Sigmoid colon (tissue), 7 donors: Measurements from ENCODE around the gene CEP70. TPM values are rescaled to one million over a fixed set of nuclear protein-coding genes. Genes with fewer than 3 reads are reported as not detected.

Experiments used
- DNase-seq: peaks from one replicate; pipeline ENCODE4 v3.0.0-alpha.2; 2019
- H3K27ac ChIP-seq, 4 donors: fragments of 200-600 bp; sonication (generic); one replicate each; pipeline ENCODE4 v1.5.1; 2016 to 2019; ENCODE audit warnings: mild to moderate bottlenecking in 1 of 4
- H3K27me3 ChIP-seq, 3 donors: fragments of 200-600 bp; sonication (generic); one replicate each; pipeline ENCODE4 v1.5.1; 2019; ENCODE audit warnings: mild to moderate bottlenecking in 1 of 3
- H3K36me3 ChIP-seq, 4 donors: fragments of 200-600 bp; sonication (generic); one replicate each; pipeline ENCODE4 v1.5.1; 2016 to 2019
- H3K4me1 ChIP-seq, 4 donors: fragments of 200-600 bp; sonication (generic); one replicate each; pipeline ENCODE4 v1.5.1; 2017 to 2019
- H3K4me3 ChIP-seq, 4 donors: fragments of 200-600 bp; sonication (generic); one replicate each; pipeline ENCODE4 v1.5.1; 2017 to 2019; ENCODE audit warnings: mild to moderate bottlenecking in 2 of 4, moderate library complexity in 1 of 4
- H3K9me3 ChIP-seq, 4 donors: fragments of 200-600 bp in 3 of 4; sonication (generic) in 3 of 4; one replicate each; pipeline versions ENCODE4 v1.5.1 to v1.6.1; 2013 to 2019
- CTCF ChIP-seq, 4 experiments: fragments of 450-650 bp in 3 of 4; fragments of 200-600 bp in 1 of 4; IDR thresholded peaks; one replicate each; pipeline ENCODE4 v1.5.1; 2016 to 2019; ENCODE audit warnings: antibody characterized with exemption in 4 of 4, mild to moderate bottlenecking in 3 of 4, moderate library complexity in 2 of 4
- EP300 ChIP-seq, 4 donors: sonication (generic); formaldehyde crosslinking; IDR thresholded peaks; one replicate each; pipeline ENCODE4 v1.6.1; 2017; ENCODE audit warnings: antibody characterized with exemption in 4 of 4
- POLR2A ChIP-seq, 2 donors: fragments of 450-650 bp; IDR thresholded peaks; one replicate each; pipeline ENCODE4 v1.6.1; 2016; ENCODE audit warnings: antibody characterized with exemption in 2 of 2, mild to moderate bottlenecking in 2 of 2, moderate library complexity in 2 of 2
- POLR2AphosphoS5 ChIP-seq, 4 donors: sonication (generic); formaldehyde crosslinking; IDR thresholded peaks; one replicate each; pipeline ENCODE4 v1.6.1; 2017; ENCODE audit warnings: antibody characterized with exemption in 4 of 4
- WGBS, 2 donors: extraction: QIAGEN DNeasy Blood & Tissue Kit; methylation state at CpG; one replicate each; pipeline ENCODE4 v1.1.7; 2013; 5-methylcytosine and 5-hydroxymethylcytosine counted together
- intact Hi-C: fragments of 100-400 bp; cut with DNase I; formaldehyde crosslinking; loops from one replicate; pipeline ENCODE4 v1.15.1; 2023
- polyA plus RNA-seq, 3 donors: library from polyadenylated mRNA; stranded (reverse); fragments of 200-250 nt; gene quantifications; one replicate each; pipeline ENCODE4 v1.2.3, GENCODE V29; 2013
- total RNA-seq, 4 donors: library from RNA; depleted of rRNA; stranded (reverse); fragments of >200 nt; gene quantifications; one replicate each; pipeline ENCODE4 v1.1.0, GENCODE V29; 2016
- donor health status: healthy with polysubstance abuse.
- donor health status: Bipolar disorder and iron deficiency.
- donor health status: healthy.

The CEP70 gene
- total and polyA plus RNA-seq, 7 donors, result 12.0 to 77.2 (median 42.6) TPM

DNA sequence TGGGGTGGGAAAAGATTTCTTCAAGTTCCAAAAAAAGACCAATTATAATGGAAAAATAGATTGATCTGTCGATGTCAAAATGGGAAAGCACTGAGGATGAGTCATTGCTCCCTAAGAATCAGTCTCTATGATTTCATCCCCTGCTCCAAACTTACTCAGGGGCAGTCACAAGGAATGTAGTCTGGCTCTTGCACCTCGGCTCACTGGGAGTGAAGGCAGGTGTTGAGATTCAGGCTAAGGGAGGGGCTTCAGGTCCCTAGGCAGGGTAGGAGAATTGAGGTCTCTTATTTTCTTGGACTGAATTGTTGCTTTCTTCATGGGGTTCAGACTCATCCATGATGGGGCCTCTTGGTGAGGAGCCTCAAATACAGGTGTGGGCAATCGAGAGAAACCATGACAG lies 145.4 kb downstream of the CEP70 start:
- TF ChIP-seq EP300 (IDR thresholded peaks at IDR 0.05) (no peak), POLR2AphosphoS5 (IDR thresholded peaks at IDR 0.05) (no peak), POLR2A (IDR thresholded peaks at IDR 0.05) (no peak), CTCF (IDR thresholded peaks at IDR 0.05) (no peak)
- no peak for DNase-seq
- Histone ChIP-seq H3K36me3 (no peaks in the 10 kb centered on the region), H3K27ac (no peak overlapping the region), H3K9me3 (no peaks in the 10 kb centered on the region), H3K27me3 (no peaks in the 10 kb centered on the region), H3K4me1 (peaks cover 0 to 11% (median 6%) of the 10 kb centered on the region in 4 donors), H3K4me3 (no peak overlapping the region)
- WGBS, 2 donors, result 75 to 93% methylated on average over 3 of the region's 3 CpGs
- intact Hi-C loops, result no loop called here

DNA sequence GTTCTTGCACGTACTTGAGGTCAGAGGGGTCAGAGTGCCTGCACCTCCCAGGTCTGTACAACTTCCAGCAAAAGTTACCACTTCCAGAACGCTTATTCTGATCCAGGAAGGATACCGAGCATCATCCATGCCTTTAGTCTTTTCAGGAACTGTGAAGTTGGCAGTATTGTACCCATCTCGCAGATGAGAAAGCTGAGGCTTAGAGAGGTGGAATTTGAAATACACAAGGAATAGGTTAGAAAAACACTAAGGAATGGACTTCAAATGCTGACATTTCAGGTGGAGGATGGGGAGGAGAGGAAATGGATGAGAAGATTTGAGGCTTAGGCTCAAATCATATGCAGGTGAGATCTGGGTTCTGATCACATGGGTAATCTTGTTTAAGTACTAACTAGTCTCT lies 148.4 kb downstream of the CEP70 start:
- no peak for DNase-seq

GRCh38 chr3:138445236-138445635 lies 148.8 kb downstream of the CEP70 start:
- no peak for DNase-seq
- intact Hi-C loops, result no loop called here
- 88 to 89% methylated on average over 7 of the region's 7 CpGs for WGBS, 2 donors
- Histone ChIP-seq H3K36me3 (no peaks in the 10 kb centered on the region), H3K4me3 (no peak overlapping the region), H3K9me3 (no peaks in the 10 kb centered on the region), H3K4me1 (peaks cover 0 to 45% (median 40%) of the 10 kb centered on the region in 4 donors), H3K27ac (no peak overlapping the region), H3K27me3 (no peaks in the 10 kb centered on the region)
- TF ChIP-seq POLR2AphosphoS5 (IDR thresholded peaks at IDR 0.05), result no peak
- no peak for TF ChIP-seq CTCF (IDR thresholded peaks at IDR 0.05)
- no peak for TF ChIP-seq EP300 (IDR thresholded peaks at IDR 0.05)
- no peak for TF ChIP-seq POLR2A (IDR thresholded peaks at IDR 0.05)

More for the DNA sequence above, 148.4 kb downstream of the CEP70 start:
- WGBS, 2 donors, result 91 to 94% methylated on average over 4 of the region's 4 CpGs
- intact Hi-C loops, result no loop called here
- Histone ChIP-seq H3K4me3 (no peak overlapping the region), H3K27me3 (no peaks in the 10 kb centered on the region), H3K9me3 (no peaks in the 10 kb centered on the region), H3K4me1 (peaks cover 0 to 41% (median 35%) of the 10 kb centered on the region in 4 donors), H3K36me3 (no peaks in the 10 kb centered on the region), H3K27ac (no peak overlapping the region)
- TF ChIP-seq POLR2AphosphoS5 (IDR thresholded peaks at IDR 0.05) (no peak), EP300 (IDR thresholded peaks at IDR 0.05) (no peak), POLR2A (IDR thresholded peaks at IDR 0.05) (no peak), CTCF (IDR thresholded peaks at IDR 0.05) (no peak)

Other genes with a start within 250 kb of the CEP70 start
- gene MRAS, start 245.7 kb downstream of the CEP70 start, total RNA-seq, result 10 to 100 TPM; 24.4 to 36.8 (median 30.0) TPM
- gene MRAS, start 245.7 kb downstream of the CEP70 start, polyA plus RNA-seq, result 10 to 100 TPM in 1 of 3 donors, 1 to 10 TPM in 2; 3.5 to 14.8 (median 7.2) TPM
- 10 to 100 TPM; 15.1 to 19.4 (median 17.2) TPM for gene ESYT3, start 159.6 kb downstream of the CEP70 start, total RNA-seq
- gene ESYT3, start 159.6 kb downstream of the CEP70 start, polyA plus RNA-seq, result under 1 TPM; 0.23 to 0.63 (median 0.60) TPM
- gene FAIM, start 14.5 kb upstream of the CEP70 start, total RNA-seq, result 10 to 100 TPM in 2 of 4 donors, 1 to 10 TPM in 2; 6.6 to 15.3 (median 10.1) TPM
- 10 to 100 TPM in 1 of 3 donors, 1 to 10 TPM in 2; 5.3 to 11.6 (median 7.2) TPM for gene FAIM, start 14.5 kb upstream of the CEP70 start, polyA plus RNA-seq
- 10 to 100 TPM; 17.4 to 29.5 (median 22.2) TPM for gene PIK3CB, start 240.7 kb upstream of the CEP70 start, total RNA-seq
- 10 to 100 TPM; 18.6 to 28.9 (median 22.0) TPM for gene PIK3CB, start 240.7 kb upstream of the CEP70 start, polyA plus RNA-seq